Transverse colon (tissue), 4 donors: Measurements from ENCODE around the gene PPP2R1B.

ENCODE experiments used
- CTCF ChIP-seq, 5 experiments: fragments of 200-600 bp in 3 of 5; fragments of 450-650 bp in 2 of 5; sonication (generic) in 3 of 5; IDR thresholded peaks; 1 replicate in 2 of 5; 2 replicates in 3 of 5; pipeline ENCODE4 v1.5.1; 2016 to 2017; ENCODE audit warnings: antibody characterized with exemption in 5 of 5, inconsistent platforms in 3 of 5, mild to moderate bottlenecking in 2 of 5, moderate library complexity in 1 of 5
- EP300 ChIP-seq: sonication (generic); formaldehyde crosslinking; IDR thresholded peaks from one replicate; pipeline ENCODE4 v1.6.1; 2017; ENCODE audit warnings: antibody characterized with exemption, low read depth
- POLR2A ChIP-seq: fragments of 450-650 bp; IDR thresholded peaks from one replicate; pipeline ENCODE4 v1.6.1; 2016; ENCODE audit warnings: antibody characterized with exemption, mild to moderate bottlenecking, moderate library complexity
- POLR2AphosphoS5 ChIP-seq, 3 donors: sonication (generic); formaldehyde crosslinking; IDR thresholded peaks; one replicate each; pipeline ENCODE4 v1.6.1; 2016; ENCODE audit warnings: antibody characterized with exemption in 3 of 3

GRCh38 chr11:111785886-111786412, 19.8 kb upstream of the PPP2R1B start:
- TF ChIP-seq POLR2A = no peak
- no peak for TF ChIP-seq EP300
- TF ChIP-seq CTCF (IDR thresholded peaks at IDR 0.05) = no peak
- TF ChIP-seq POLR2AphosphoS5 (IDR thresholded peaks at IDR 0.05) = no peak
